Measurements from ENCODE around the gene C20orf173.

Gene C20orf173

DNA sequence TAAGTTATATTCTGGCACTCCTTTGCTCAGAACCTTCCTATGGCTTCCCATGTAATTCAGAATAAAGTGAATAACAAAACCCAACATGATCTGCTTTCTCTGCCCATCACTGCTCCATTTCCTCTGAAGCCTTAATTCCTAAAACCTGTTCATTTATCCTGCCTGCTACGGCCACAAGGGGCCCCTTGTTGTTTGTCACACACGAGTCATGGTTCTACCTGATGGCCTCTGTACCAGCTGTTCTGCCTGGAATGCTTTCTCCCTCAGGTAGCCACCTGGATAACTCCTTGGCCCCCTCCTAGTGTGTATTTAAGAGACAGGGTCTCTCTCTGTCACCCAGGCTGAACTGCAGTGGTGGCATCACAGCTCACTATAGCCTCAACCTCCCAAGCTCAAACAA is 39.2 kb upstream of the C20orf173 start:
- TF ChIP-seq, protein P1, sequence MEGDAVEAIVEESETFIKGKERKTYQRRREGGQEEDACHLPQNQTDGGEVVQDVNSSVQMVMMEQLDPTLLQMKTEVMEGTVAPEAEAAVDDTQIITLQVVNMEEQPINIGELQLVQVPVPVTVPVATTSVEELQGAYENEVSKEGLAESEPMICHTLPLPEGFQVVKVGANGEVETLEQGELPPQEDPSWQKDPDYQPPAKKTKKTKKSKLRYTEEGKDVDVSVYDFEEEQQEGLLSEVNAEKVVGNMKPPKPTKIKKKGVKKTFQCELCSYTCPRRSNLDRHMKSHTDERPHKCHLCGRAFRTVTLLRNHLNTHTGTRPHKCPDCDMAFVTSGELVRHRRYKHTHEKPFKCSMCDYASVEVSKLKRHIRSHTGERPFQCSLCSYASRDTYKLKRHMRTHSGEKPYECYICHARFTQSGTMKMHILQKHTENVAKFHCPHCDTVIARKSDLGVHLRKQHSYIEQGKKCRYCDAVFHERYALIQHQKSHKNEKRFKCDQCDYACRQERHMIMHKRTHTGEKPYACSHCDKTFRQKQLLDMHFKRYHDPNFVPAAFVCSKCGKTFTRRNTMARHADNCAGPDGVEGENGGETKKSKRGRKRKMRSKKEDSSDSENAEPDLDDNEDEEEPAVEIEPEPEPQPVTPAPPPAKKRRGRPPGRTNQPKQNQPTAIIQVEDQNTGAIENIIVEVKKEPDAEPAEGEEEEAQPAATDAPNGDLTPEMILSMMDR (IDR thresholded peaks at IDR 0.05; ENCODE audit: control insufficient read depth, insufficient read depth, low read depth, low read length, missing control alignments): peak; percentile 13
- H3K4me3 ChIP-seq (ENCODE audit: control insufficient read depth, low read depth, low read length): no peak overlapping the region
- DNase-seq (ENCODE audit: low read depth): no peak

DNA sequence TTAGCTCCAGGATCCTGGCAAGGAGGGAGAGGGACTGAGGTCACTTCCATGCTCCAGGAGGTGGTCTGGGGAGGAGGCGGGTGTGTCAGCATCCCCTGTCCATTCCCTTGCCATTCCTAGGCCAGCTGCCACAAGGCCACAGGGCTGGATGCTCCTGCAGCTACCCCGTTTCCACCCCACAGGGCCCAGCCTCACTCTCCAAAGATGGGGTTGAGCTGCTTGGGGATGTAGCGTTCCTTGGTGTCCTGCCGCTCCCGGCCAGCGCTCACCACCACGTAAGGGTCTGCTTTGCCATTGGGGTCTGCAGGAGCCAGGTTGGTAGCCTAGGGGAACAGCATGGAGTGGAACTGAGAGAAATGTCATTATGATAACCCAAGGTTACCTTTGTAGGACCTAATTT is 35.5 kb upstream of the C20orf173 start:
- TF ChIP-seq, protein P1 (IDR thresholded peaks at IDR 0.05; ENCODE audit: control insufficient read depth, insufficient read depth, low read depth, low read length, missing control alignments): no peak
- no peak for DNase-seq (ENCODE audit: low read depth)
- H3K4me3 ChIP-seq (ENCODE audit: control insufficient read depth, low read depth, low read length): no peak overlapping the region

DNA sequence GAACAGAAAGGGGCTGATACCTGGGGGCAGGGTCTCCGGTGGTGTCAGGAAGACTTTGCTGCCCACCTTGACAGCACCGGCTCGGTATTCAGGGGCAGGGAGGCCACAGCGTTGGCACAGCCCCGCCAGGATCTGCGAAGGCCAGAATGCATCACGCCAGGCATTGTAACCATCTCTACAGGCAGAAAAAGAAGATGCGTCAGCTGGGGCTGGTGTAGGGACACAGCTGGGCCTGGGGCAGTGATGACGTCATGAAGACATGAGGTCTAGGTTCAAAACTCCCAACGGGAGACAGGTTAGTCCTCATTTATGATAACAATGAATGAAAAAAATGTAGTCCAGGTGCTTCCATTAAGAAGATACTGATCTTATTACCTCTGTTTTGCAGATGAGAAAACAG is 34.4 kb upstream of the C20orf173 start:
- DNase-seq (ENCODE audit: low read depth): no peak
- TF ChIP-seq, protein P1 (IDR thresholded peaks at IDR 0.05; ENCODE audit: control insufficient read depth, insufficient read depth, low read depth, low read length, missing control alignments): no peak
- no peak overlapping the region for H3K4me3 ChIP-seq (ENCODE audit: control insufficient read depth, low read depth, low read length)

DNA sequence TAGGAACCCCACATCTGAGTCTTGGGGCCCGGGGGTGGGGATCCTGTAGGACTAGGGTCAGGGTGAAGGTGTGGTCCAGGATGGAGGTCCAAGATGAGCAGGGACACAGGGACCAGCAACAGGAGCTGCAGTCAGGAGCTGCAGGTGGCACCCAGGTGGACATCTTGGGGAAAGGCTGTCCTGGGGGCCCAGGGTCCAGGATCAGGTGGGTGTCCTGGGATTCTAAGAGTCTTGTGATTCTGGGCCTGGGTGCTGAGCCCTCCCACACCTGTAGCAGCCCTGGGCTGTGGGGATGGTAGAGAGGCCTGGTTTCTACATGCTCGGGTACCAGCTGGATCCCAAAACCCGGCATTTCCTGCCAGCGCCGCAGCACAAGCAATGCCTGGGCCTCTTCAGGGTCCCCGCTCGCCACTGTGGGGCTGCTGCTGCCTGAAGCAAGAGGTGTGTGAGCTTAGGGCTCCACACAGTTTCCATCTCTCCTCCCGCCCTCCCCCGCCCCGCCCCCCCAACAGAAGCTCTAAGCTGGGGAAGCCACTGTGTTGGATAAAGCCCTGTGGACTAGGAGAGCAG is 33.2 kb upstream of the C20orf173 start:
- TF ChIP-seq, protein P1 (IDR thresholded peaks at IDR 0.05; ENCODE audit: control insufficient read depth, insufficient read depth, low read depth, low read length, missing control alignments): no peak
- no peak for DNase-seq (ENCODE audit: low read depth)
- no peak overlapping the region for H3K4me3 ChIP-seq (ENCODE audit: control insufficient read depth, low read depth, low read length)

DNA sequence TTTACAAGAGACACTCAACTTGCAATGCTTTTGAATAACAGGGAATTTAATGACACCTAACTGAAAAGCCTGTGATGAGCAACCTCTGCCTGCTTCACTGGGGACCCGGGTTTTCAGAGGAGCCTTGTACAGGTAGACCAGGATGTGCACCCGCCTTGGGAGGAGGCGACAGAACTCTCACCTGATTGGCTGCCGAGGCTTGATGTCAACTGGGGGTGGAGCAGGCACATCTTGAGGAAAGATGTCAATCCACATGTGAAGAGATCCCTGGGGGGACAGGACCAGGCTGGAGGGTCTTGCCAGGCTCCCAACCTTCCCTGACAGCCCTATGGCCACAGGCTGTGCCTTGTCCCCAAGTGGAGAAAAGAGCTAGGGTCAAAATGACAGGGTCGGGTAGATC is 32.2 kb upstream of the C20orf173 start:
- H3K4me3 ChIP-seq (ENCODE audit: control insufficient read depth, low read depth, low read length): no peak overlapping the region
- no peak for DNase-seq (ENCODE audit: low read depth)
- TF ChIP-seq, protein P1 (IDR thresholded peaks at IDR 0.05; ENCODE audit: control insufficient read depth, insufficient read depth, low read depth, low read length, missing control alignments): no peak

DNA sequence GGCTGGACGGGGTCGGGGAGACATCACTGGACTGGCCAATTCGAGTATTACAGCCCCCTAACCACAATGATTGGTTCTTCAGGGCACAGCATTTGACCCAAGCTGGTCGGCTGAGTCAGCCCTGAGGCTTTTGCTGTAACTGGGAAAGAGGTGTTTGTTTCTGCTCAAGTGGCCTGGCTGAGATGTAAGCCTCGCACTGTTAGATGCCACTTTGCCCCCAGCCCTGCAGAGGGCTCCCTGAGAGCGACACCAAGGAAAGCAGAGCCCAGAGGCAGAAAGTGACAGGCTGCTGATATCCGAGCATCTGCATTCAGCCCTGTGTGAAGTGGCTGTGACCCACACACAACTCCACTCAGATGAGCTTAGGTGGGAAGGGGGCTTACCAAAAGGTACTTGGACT is 31.8 kb upstream of the C20orf173 start:
- TF ChIP-seq, protein P1 (IDR thresholded peaks at IDR 0.05; ENCODE audit: control insufficient read depth, insufficient read depth, low read depth, low read length, missing control alignments): peak; percentile 38
- H3K4me3 ChIP-seq (ENCODE audit: control insufficient read depth, low read depth, low read length): no peak overlapping the region
- peak; percentile 1 for DNase-seq (ENCODE audit: low read depth)

DNA sequence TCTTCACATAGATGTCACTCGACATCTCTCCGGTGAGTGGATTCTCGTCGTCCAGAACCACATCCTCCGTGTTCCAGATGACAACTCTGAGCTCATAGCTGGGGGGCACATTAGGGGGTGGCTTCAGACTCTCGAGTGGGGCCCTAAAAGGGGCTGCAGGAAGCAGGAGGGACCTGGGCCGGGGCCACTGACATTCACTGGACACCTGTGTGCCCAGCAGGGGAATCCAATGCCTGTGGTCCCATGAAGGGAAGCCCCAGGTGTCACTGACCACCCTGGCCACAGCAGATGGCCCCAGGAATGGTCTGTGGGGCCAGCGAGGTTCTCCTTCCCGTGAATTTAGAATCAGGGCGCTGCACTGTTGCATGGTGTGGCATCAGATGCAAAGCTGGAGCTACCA is 31.1 kb upstream of the C20orf173 start:
- TF ChIP-seq, protein P1 (IDR thresholded peaks at IDR 0.05; ENCODE audit: control insufficient read depth, insufficient read depth, low read depth, low read length, missing control alignments): no peak
- H3K4me3 ChIP-seq (ENCODE audit: control insufficient read depth, low read depth, low read length): no peak overlapping the region
- DNase-seq (ENCODE audit: low read depth): no peak
